Esophagus squamous epithelium (tissue), 5 donors: ENCODE results near the gene TSHZ2. TPM values are rescaled to one million over a fixed set of nuclear protein-coding genes. Genes with fewer than 3 reads are reported as not detected.

Experiments
- DNase-seq: peaks from one replicate; lab custom pipeline; 2025; lab: John Stamatoyannopoulos, UW
- H3K27ac ChIP-seq, 4 donors: fragments of 200-600 bp; sonication (generic); one replicate each; pipeline ENCODE4 v1.5.1; 2016 to 2019; ENCODE audit warnings: mild to moderate bottlenecking in 1 of 4
- H3K27me3 ChIP-seq, 4 donors: fragments of 200-600 bp; sonication (generic); 1 replicate in 3 of 4; 2 replicates in 1 of 4; pipeline versions ENCODE4 v1.5.1 to v1.6.0; 2017 to 2021; ENCODE audit warnings: antibody characterized with exemption in 1 of 4
- H3K36me3 ChIP-seq, 3 donors: fragments of 200-600 bp; sonication (generic); one replicate each; pipeline ENCODE4 v1.5.1; 2016 to 2019
- H3K4me1 ChIP-seq, 3 donors: fragments of 200-600 bp; sonication (generic); one replicate each; pipeline ENCODE4 v1.5.1; 2017 to 2019
- H3K4me3 ChIP-seq, 4 donors: fragments of 200-600 bp; sonication (generic); 1 replicate in 3 of 4; 2 replicates in 1 of 4; pipeline ENCODE4 v1.5.1; 2016 to 2019; ENCODE audit warnings: mild to moderate bottlenecking in 2 of 4, moderate library complexity in 1 of 4
- H3K9me3 ChIP-seq, 3 donors: fragments of 200-600 bp; sonication (generic); one replicate each; pipeline ENCODE4 v1.5.1; 2016 to 2019
- POLR2A ChIP-seq, 4 donors: fragments of 450-650 bp; IDR thresholded peaks; one replicate each; pipeline ENCODE4 v1.6.1; 2017; ENCODE audit warnings: antibody characterized with exemption in 4 of 4, mild to moderate bottlenecking in 4 of 4, moderate library complexity in 3 of 4
- WGBS, 2 donors: methylation state at CpG; one replicate each; pipeline ENCODE4 v1.1.5; 2018; 5-methylcytosine and 5-hydroxymethylcytosine counted together
- intact Hi-C: fragments of 100-400 bp; cut with DNase I; formaldehyde crosslinking; loops from one replicate; pipeline ENCODE4 v1.15.0; 2022
- total RNA-seq, 4 donors: library from RNA; depleted of rRNA; stranded (reverse); fragments of >200 nt; gene quantifications; one replicate each; pipeline ENCODE4 v1.1.0, GENCODE V29; 2016
- TF ChIP-seq, protein P1 (sequence below), 6 experiments: fragments of 450-650 bp in 4 of 6; fragments of 200-600 bp in 2 of 6; sonication (generic) in 2 of 6; IDR thresholded peaks; one replicate each; pipeline ENCODE4 v1.5.1; 2016 to 2019; ENCODE audit warnings: antibody characterized with exemption in 6 of 6, mild to moderate bottlenecking in 4 of 6, moderate library complexity in 4 of 6
- donor health status: DM: yes; HTN: yes; CAD: no.

TSHZ2 gene
- total RNA-seq, 4 donors from 2014 or later, result 4.7 to 22.0 (median 12.9) TPM

DNA sequence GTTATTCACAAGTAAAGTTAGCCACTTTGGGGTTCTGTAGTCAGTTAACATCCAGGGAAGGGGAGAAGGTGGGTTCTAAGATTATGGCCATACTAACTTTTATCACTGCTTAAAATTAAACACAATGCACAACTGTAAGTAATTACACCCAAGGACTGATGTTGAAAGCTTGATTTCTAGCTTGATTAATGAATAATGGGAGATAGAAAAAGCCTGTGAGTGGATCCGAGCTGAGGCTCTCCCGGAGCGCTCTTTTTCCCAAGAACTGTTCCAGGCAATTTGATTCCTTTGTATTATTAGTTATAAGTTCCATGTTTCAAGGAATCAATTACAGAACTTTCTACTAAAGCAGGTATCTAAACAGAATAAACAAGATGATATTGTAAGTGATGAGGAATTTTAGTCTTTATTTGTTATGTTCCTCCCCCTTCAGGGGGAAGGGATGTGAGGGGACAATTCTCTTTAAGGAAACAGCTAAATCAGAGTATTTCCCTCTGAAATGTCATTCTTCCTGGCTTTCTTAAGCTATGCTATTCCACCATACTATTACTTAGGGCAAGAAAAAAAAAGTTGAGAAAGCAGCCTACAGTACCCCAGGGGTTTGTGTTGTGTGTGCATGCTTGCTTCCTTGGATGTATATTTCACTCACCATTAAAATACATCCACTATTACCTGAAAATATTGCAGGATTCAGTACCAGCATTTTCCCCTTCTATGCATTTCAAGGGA lies 3.8 kb downstream of the TSHZ2 start:
- Histone ChIP-seq H3K9me3 (no peaks in the 10 kb centered on the region), H3K36me3 (no peaks in the 10 kb centered on the region), H3K27ac (peak overlapping the region in 3 of 4 donors; percentile 51 to 85 (median 59)), H3K4me3 (peak overlapping the region in 3 of 4 donors; percentile 54 to 80 (median 67)), H3K27me3 (peaks cover 0 to 23% (median 0%) of the 10 kb centered on the region in 4 donors), H3K4me1 (peaks cover 0 to 35% (median 3%) of the 10 kb centered on the region in 3 donors)
- TF ChIP-seq, protein P1, sequence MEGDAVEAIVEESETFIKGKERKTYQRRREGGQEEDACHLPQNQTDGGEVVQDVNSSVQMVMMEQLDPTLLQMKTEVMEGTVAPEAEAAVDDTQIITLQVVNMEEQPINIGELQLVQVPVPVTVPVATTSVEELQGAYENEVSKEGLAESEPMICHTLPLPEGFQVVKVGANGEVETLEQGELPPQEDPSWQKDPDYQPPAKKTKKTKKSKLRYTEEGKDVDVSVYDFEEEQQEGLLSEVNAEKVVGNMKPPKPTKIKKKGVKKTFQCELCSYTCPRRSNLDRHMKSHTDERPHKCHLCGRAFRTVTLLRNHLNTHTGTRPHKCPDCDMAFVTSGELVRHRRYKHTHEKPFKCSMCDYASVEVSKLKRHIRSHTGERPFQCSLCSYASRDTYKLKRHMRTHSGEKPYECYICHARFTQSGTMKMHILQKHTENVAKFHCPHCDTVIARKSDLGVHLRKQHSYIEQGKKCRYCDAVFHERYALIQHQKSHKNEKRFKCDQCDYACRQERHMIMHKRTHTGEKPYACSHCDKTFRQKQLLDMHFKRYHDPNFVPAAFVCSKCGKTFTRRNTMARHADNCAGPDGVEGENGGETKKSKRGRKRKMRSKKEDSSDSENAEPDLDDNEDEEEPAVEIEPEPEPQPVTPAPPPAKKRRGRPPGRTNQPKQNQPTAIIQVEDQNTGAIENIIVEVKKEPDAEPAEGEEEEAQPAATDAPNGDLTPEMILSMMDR (IDR thresholded peaks at IDR 0.05), result no peak
- TF ChIP-seq POLR2A (IDR thresholded peaks at IDR 0.05), result no peak
- intact Hi-C loops, result no loop called here
- no peak for DNase-seq
- WGBS, 2 donors, result 40 to 69% methylated on average over 3 of the region's 3 CpGs

DNA sequence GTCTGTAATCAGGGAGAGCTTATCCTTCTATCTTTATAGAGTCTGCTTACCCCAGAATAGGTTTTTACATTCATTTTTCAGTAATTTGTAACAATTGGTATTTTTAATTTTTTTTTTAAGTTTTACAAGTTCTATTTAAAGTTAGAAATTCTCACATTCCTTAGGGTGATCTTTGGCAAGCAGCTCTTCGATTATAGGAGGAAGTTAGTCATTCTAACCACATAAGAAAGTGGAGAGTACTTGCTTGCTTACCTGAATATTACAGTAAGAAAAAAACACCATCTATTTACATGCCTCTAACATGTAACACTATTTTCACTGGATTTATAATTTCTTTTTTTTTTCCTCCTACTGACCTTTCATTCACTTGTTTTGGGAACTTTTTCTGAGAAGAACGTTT lies 6.7 kb downstream of the TSHZ2 start:
- intact Hi-C loops, result no loop called here
- Histone ChIP-seq H3K36me3 (no peaks in the 10 kb centered on the region), H3K27me3 (no peaks in the 10 kb centered on the region), H3K27ac (no peak overlapping the region), H3K4me1 (peaks cover 0 to 22% (median 3%) of the 10 kb centered on the region in 3 donors), H3K4me3 (no peak overlapping the region), H3K9me3 (no peaks in the 10 kb centered on the region)
- WGBS, 2 donors, result 38 to 40% methylated on average over 2 of the region's 2 CpGs
- no peak for DNase-seq
- no peak for TF ChIP-seq POLR2A (IDR thresholded peaks at IDR 0.05)

DNA sequence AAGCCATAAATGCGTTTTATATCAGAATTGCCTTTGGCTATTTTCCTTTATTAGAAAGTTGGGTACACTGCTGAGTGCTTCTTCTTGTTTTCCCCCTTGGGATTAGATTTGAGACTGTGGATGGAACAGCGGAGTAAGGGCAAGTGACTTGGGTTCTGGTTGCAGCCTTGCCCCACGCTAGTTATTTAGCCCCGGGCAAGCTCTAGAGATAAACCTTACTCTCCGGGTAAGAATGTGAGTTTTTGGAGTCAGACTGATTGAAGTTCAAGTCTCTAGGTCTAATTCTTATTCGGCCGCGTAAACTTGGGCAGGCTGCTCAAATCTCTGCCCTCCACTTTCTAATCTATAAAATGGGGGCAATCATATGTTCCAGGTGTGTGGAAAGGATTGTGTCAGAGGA lies 8.9 kb downstream of the TSHZ2 start:
- H3K4me3 ChIP-seq, result no peak overlapping the region
- intact Hi-C loops, result no loop called here
- H3K4me1 ChIP-seq, result peaks cover 0 to under 1% (median 0%) of the 10 kb centered on the region in 3 donors

DNA sequence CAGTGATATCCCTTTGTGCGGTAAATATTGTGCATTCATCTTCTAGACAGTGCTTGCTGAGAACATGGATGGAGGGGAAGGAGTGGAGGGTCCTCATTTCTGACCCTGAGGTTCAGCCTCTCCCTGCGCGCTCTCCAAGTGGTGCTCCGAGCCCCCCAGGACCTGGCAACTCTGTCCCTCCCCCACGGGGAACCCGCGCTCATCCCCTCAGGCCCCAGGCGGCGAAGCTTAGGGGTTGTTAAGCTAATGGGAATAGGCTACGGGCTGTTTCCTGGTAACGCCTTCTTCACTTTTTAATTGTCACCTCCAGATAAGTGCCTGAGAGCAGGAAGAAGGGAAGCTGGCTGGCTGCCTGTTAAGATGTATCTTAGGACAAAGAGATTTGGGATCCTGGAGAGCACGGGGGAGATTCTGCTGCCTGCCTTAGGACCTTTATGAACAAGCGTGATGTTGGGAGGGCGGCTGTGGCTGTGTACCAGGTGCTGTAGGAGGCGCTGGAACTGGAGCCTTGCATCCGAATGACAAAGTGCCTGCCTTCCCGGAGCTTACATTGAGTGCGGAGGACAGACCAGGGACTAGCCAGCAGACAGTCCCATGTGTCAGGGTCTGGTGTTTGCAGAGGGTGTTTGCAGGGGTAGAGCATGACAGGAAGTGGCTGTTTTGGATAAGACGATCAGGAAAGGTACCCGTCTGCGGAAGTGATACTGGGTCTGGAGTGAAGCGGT lies 11.7 kb downstream of the TSHZ2 start:
- Histone ChIP-seq H3K4me3 (no peak overlapping the region), H3K4me1 (no peaks in the 10 kb centered on the region), H3K27me3 (no peaks in the 10 kb centered on the region), H3K9me3 (no peaks in the 10 kb centered on the region), H3K27ac (no peak overlapping the region), H3K36me3 (no peaks in the 10 kb centered on the region)
- intact Hi-C loops, result no loop called here
- 84 to 89% methylated on average over 17 to 19 of the region's 22 CpGs for WGBS, 2 donors
- no peak for DNase-seq
- no peak for TF ChIP-seq POLR2A (IDR thresholded peaks at IDR 0.05)
- TF ChIP-seq, protein P1 (IDR thresholded peaks at IDR 0.05), result no peak

More for the DNA sequence above, 8.9 kb downstream of the TSHZ2 start:
- Histone ChIP-seq H3K36me3 (no peaks in the 10 kb centered on the region), H3K9me3 (no peaks in the 10 kb centered on the region), H3K27me3 (no peaks in the 10 kb centered on the region), H3K27ac (no peak overlapping the region)
- WGBS, 2 donors, result 81 to 88% methylated on average over 8 of the region's 8 CpGs
- TF ChIP-seq POLR2A (IDR thresholded peaks at IDR 0.05), result no peak
- TF ChIP-seq, protein P1 (IDR thresholded peaks at IDR 0.05), result no peak
- DNase-seq, result no peak

DNA sequence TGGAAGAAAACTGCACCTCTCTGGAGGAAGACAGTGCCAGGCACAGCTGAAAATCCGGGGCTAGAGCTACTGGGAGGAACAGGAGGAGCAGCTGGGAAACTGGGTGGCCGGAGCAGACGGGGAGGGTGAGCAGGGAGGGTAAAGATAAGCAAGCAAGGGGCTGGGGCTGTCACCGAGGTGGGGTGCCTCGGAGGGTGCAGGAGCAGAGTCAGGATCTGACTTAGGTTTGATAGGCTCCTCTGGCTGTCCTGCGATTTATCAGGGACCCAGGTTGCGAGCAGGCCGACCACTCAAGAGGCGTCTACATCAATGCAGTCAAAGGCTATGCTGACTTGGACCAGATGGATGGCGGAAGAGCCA lies 12.3 kb downstream of the TSHZ2 start:
- no peaks in the 10 kb centered on the region for H3K4me1 ChIP-seq
- H3K36me3 ChIP-seq, result no peaks in the 10 kb centered on the region
- H3K9me3 ChIP-seq, result no peaks in the 10 kb centered on the region
- 88 to 92% methylated on average over 10 of the region's 10 CpGs for WGBS, 2 donors
- no peak overlapping the region for H3K4me3 ChIP-seq
- no peaks in the 10 kb centered on the region for H3K27me3 ChIP-seq
- intact Hi-C loops, result no loop called here
- TF ChIP-seq, protein P1 (IDR thresholded peaks at IDR 0.05), result no peak
- TF ChIP-seq POLR2A (IDR thresholded peaks at IDR 0.05), result no peak
- DNase-seq, result no peak
- no peak overlapping the region for H3K27ac ChIP-seq
